Neural cell (in vitro differentiated cells): ENCODE data around the gene F7. TPM values are rescaled to one million over a fixed set of nuclear protein-coding genes. Genes with fewer than 3 reads are reported as not detected.

Experiments
- H2AFZ ChIP-seq: fragments of 200-600, 300-800 bp; sonication (generic), shearing (Covaris generic); 2 replicates; pipeline ENCODE4 v1.6.0; 2014; ENCODE audit warnings: low read depth, mild to moderate bottlenecking, antibody characterized with exemption, low read length, moderate library complexity
- H3F3A ChIP-seq: fragments of 200-600 bp; shearing (Covaris generic); 2 replicates; pipeline ENCODE4 v1.6.1; 2016; ENCODE audit warnings: mild to moderate bottlenecking, moderate library complexity, mixed read lengths, antibody characterized with exemption, low read length; ENCODE audit not compliant: insufficient read depth, poor library complexity, severe bottlenecking
- H3K27ac ChIP-seq: fragments of 200-600, 300-800 bp; sonication (generic), shearing (Covaris generic); 2 replicates; pipeline ENCODE4 v1.5.1; 2014; ENCODE audit warnings: mild to moderate bottlenecking, low read length, moderate library complexity
- H3K27me3 ChIP-seq: fragments of 300-800, 200-600 bp; sonication (generic), shearing (Covaris generic); 2 replicates; pipeline ENCODE4 v1.6.0; 2014; ENCODE audit warnings: mild to moderate bottlenecking, low read depth, low read length, moderate library complexity; ENCODE audit not compliant: insufficient read depth
- H3K36me3 ChIP-seq: fragments of 300-800, 200-600 bp; sonication (generic), shearing (Covaris generic); 2 replicates; pipeline ENCODE4 v1.5.1; 2014; ENCODE audit warnings: mild to moderate bottlenecking, antibody characterized with exemption, low read length, moderate library complexity; ENCODE audit not compliant: insufficient read depth
- H3K4me2 ChIP-seq: fragments of 300-800, 200-600 bp; sonication (generic), shearing (Covaris generic); 2 replicates; pipeline ENCODE4 v1.6.0; 2014; ENCODE audit warnings: mild to moderate bottlenecking, low read length
- H3K4me3 ChIP-seq: fragments of 300-800, 200-600 bp; sonication (generic), shearing (Covaris generic); 2 replicates; pipeline ENCODE4 v1.5.1; 2014; ENCODE audit warnings: mild to moderate bottlenecking, low read length, moderate library complexity
- H3K79me2 ChIP-seq: fragments of 200-600 bp; shearing (Covaris generic); replicated peaks from 2 replicates; pipeline ENCODE4 v1.6.0; 2014; ENCODE audit warnings: mild to moderate bottlenecking, low read length, moderate library complexity; ENCODE audit not compliant: insufficient read depth
- H3K9ac ChIP-seq: fragments of 300-800, 200-600 bp; sonication (generic), shearing (Covaris generic); 2 replicates; pipeline ENCODE4 v1.6.1; 2016; ENCODE audit warnings: mild to moderate bottlenecking, low read length, mixed read lengths
- H3K9me2 ChIP-seq: fragments of 200-600 bp; shearing (Covaris generic); 2 replicates; pipeline ENCODE4 v1.6.1; 2016; ENCODE audit warnings: mild to moderate bottlenecking, low read length, mixed read lengths; ENCODE audit not compliant: insufficient read depth
- H3K9me3 ChIP-seq: fragments of 200-600, 300-800 bp; sonication (generic), shearing (Covaris generic); 2 replicates; pipeline ENCODE4 v1.6.1; 2016; ENCODE audit warnings: mild to moderate bottlenecking, mixed run types, low read length, moderate library complexity, mixed read lengths
- H4K20me1 ChIP-seq: fragments of 200-600 bp; shearing (Covaris generic); 2 replicates; pipeline ENCODE4 v1.6.1; 2016; ENCODE audit warnings: mild to moderate bottlenecking, mixed run types; ENCODE audit not compliant: insufficient read depth
- EP300 ChIP-seq: fragments of 450-650 bp; conservative IDR thresholded peaks from 2 replicates; pipeline ENCODE4 v1.6.1; 2014; ENCODE audit warnings: antibody characterized with exemption, mild to moderate bottlenecking, moderate library complexity; ENCODE audit not compliant: poor library complexity, severe bottlenecking
- EZH2 ChIP-seq: fragments of 200-600, 300-800 bp; shearing (Covaris generic), sonication (generic); IDR thresholded peaks from 2 replicates; pipeline ENCODE4 v1.6.1; 2014; ENCODE audit warnings: antibody characterized with exemption, low read length, borderline replicate concordance, mild to moderate bottlenecking; ENCODE audit not compliant: insufficient read depth, poor library complexity, severe bottlenecking
- MXI1 ChIP-seq: fragments of 450-650 bp; conservative IDR thresholded peaks from 2 replicates; pipeline ENCODE4 v1.6.1; 2014; ENCODE audit warnings: antibody characterized with exemption, mild to moderate bottlenecking; ENCODE audit not compliant: poor library complexity, severe bottlenecking
- POLR2AphosphoS5 ChIP-seq: IDR thresholded peaks from 2 replicates; pipeline ENCODE4 v1.6.1; 2012
- RAD21 ChIP-seq: fragments of 450-650 bp; conservative IDR thresholded peaks from 2 replicates; pipeline ENCODE4 v1.6.1; 2014; ENCODE audit warnings: antibody characterized with exemption, mild to moderate bottlenecking, moderate library complexity
- SMC3 ChIP-seq: fragments of 450-650 bp; conservative IDR thresholded peaks from 2 replicates; pipeline ENCODE4 v1.6.1; 2014; ENCODE audit warnings: antibody characterized with exemption, mild to moderate bottlenecking, moderate library complexity; ENCODE audit not compliant: poor library complexity
- TAF1 ChIP-seq: IDR thresholded peaks from 2 replicates; pipeline ENCODE4 v1.6.1; 2012; ENCODE audit warnings: low read depth
- polyA plus RNA-seq: library from polyadenylated mRNA; depleted of rRNA; stranded (reverse); fragments of >200 nt; gene quantifications from 2 replicates; pipeline ENCODE4 v1.2.3, GENCODE V29; 2014
- TF ChIP-seq, protein P1 (sequence below): IDR thresholded peaks from 2 replicates; pipeline ENCODE4 v1.6.1; 2012; ENCODE audit warnings: borderline replicate concordance
- TF ChIP-seq, protein P2 (sequence below): fragments of 450-650 bp; IDR thresholded peaks from 2 replicates; pipeline ENCODE4 v1.5.1; 2014; ENCODE audit warnings: antibody characterized with exemption, mild to moderate bottlenecking, moderate library complexity; ENCODE audit not compliant: poor library complexity, severe bottlenecking

The F7 gene
- polyA plus RNA-seq, 1 donor from 2014 or later: 0.32 TPM

DNA sequence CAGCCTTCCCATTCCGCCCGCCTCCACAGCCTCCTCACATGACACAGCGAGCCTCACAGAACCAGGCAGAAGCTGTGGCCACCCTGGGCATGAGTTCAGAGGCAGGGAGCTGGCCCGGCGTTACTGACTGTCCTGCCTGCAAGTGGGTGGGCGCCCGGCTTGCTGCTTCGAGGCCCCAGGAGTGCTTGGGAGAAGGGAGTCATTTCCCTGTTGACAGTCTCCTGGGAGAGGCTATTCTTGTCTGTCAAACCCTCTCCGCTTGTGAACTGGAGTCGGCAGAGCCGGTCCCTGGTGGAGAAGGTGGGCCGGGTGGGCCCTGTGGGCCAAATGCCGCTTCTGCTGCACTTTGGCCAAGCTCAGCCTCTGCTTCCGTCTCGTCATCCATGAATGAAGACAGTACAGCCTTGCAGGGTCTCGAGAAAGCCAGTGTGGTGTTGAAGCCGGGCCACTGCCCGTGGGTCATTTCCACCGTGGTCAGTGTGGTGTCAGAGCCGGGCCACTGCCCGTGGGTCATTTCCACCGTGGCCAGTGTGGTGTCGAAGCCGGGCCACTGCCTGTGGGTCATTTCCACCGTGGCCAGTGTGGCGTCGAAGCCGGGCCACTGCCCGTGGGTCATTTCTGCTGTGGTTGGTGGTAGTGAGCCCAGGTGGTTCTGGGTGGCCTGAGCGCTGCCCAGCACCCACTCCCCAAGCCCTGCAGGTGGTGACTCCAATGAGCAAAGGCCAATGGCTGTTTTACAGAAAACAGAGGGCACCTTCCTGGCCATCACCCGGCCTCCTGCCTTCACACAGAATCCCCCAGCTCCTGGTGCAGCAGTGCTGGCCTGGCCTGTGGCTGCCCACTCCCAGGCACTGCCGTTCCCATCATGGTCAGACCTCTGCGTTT is 13.5 kb upstream of the F7 start:
- H3K27ac ChIP-seq: no peak overlapping the region

DNA sequence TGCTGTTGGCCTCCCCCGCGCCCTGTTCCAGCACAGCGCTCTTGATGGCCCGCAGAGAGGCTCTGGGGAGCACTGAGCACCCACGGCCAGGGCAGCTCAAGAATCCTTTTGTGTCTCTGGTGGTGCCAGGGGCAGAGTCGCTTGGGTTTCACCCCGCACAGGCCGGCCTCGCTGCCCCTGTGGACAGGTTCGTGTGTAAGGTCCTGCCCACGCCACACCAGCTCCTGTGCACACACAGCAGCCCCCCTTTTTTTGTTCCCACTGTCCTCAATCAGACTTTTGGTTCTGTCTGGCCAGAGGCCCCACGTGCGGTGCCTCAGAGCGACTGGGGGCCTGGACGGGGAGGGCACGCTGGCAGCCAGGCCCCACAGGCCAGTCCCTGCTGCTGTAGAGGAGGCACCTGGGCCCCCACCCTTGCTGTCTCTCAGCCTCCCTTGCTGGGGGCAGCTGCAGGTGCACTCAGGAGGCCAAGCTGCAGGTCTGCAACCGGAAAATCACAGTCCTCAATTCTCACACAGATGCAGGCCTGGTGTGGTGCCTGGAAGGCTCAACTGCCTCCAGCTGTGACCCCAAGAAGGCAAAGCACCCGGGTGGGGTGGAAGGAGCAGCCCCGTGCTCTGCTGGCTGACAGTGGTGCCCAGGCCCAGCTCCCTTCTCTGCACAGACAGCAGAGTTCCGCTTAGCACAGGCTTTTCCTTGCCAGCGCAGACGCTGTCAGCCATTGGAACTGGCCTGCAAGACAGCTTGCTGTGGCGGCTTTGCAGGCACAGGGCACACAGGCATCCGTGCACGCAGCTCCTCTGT is 12.6 kb upstream of the F7 start:
- Histone ChIP-seq H3K9ac (no peak overlapping the region), H3K4me3 (no peak overlapping the region), H3K36me3 (no peaks in the 10 kb centered on the region), H3K9me3 (no peaks in the 10 kb centered on the region), H3K4me2 (no peak overlapping the region), H3F3A (no peaks in the 10 kb centered on the region), H2AFZ (no peak overlapping the region), H3K27me3 (no peaks in the 10 kb centered on the region), H3K79me2 (no peaks in the 10 kb centered on the region), H4K20me1 (no peaks in the 10 kb centered on the region), H3K27ac (no peak overlapping the region), H3K9me2 (no peaks in the 10 kb centered on the region)
- TF ChIP-seq, protein P1, sequence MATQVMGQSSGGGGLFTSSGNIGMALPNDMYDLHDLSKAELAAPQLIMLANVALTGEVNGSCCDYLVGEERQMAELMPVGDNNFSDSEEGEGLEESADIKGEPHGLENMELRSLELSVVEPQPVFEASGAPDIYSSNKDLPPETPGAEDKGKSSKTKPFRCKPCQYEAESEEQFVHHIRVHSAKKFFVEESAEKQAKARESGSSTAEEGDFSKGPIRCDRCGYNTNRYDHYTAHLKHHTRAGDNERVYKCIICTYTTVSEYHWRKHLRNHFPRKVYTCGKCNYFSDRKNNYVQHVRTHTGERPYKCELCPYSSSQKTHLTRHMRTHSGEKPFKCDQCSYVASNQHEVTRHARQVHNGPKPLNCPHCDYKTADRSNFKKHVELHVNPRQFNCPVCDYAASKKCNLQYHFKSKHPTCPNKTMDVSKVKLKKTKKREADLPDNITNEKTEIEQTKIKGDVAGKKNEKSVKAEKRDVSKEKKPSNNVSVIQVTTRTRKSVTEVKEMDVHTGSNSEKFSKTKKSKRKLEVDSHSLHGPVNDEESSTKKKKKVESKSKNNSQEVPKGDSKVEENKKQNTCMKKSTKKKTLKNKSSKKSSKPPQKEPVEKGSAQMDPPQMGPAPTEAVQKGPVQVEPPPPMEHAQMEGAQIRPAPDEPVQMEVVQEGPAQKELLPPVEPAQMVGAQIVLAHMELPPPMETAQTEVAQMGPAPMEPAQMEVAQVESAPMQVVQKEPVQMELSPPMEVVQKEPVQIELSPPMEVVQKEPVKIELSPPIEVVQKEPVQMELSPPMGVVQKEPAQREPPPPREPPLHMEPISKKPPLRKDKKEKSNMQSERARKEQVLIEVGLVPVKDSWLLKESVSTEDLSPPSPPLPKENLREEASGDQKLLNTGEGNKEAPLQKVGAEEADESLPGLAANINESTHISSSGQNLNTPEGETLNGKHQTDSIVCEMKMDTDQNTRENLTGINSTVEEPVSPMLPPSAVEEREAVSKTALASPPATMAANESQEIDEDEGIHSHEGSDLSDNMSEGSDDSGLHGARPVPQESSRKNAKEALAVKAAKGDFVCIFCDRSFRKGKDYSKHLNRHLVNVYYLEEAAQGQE: no peak
- TF ChIP-seq SMC3: no peak
- TF ChIP-seq POLR2AphosphoS5: no peak
- TF ChIP-seq TAF1: no peak
- TF ChIP-seq, protein P2, sequence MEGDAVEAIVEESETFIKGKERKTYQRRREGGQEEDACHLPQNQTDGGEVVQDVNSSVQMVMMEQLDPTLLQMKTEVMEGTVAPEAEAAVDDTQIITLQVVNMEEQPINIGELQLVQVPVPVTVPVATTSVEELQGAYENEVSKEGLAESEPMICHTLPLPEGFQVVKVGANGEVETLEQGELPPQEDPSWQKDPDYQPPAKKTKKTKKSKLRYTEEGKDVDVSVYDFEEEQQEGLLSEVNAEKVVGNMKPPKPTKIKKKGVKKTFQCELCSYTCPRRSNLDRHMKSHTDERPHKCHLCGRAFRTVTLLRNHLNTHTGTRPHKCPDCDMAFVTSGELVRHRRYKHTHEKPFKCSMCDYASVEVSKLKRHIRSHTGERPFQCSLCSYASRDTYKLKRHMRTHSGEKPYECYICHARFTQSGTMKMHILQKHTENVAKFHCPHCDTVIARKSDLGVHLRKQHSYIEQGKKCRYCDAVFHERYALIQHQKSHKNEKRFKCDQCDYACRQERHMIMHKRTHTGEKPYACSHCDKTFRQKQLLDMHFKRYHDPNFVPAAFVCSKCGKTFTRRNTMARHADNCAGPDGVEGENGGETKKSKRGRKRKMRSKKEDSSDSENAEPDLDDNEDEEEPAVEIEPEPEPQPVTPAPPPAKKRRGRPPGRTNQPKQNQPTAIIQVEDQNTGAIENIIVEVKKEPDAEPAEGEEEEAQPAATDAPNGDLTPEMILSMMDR: no peak
- TF ChIP-seq EZH2: no peak
- no peak for TF ChIP-seq MXI1

More for the DNA sequence above, 13.5 kb upstream of the F7 start:
- no peak overlapping the region for H3K4me3 ChIP-seq
- H3F3A ChIP-seq: no peaks in the 10 kb centered on the region
- H3K4me2 ChIP-seq: no peak overlapping the region
- H2AFZ ChIP-seq: no peak overlapping the region
- no peaks in the 10 kb centered on the region for H3K9me3 ChIP-seq
- no peaks in the 10 kb centered on the region for H3K36me3 ChIP-seq
- no peaks in the 10 kb centered on the region for H3K27me3 ChIP-seq
- H3K9ac ChIP-seq: no peak overlapping the region
- H3K79me2 ChIP-seq: no peaks in the 10 kb centered on the region
- H3K9me2 ChIP-seq: no peaks in the 10 kb centered on the region
- no peak for TF ChIP-seq EZH2
- no peak for TF ChIP-seq TAF1
- TF ChIP-seq RAD21: no peak
- TF ChIP-seq EP300: no peak
- no peak for TF ChIP-seq POLR2AphosphoS5
- TF ChIP-seq, protein P1: no peak
- TF ChIP-seq, protein P2: no peak
- no peak for TF ChIP-seq SMC3
- TF ChIP-seq MXI1: no peak
- no peaks in the 10 kb centered on the region for H4K20me1 ChIP-seq
